Lower leg skin (tissue), 3 donors: ENCODE measurements around the gene CEACAM1.

Experiments used
- POLR2A ChIP-seq, 2 donors: fragments of 450-650 bp; IDR thresholded peaks; one replicate each; pipeline ENCODE4 v1.6.1; 2016 to 2017; ENCODE audit warnings: antibody characterized with exemption in 2 of 2, mild to moderate bottlenecking in 1 of 2, moderate library complexity in 1 of 2
- TF ChIP-seq, protein P1 (sequence below), 3 donors: fragments of 450-650 bp; IDR thresholded peaks; one replicate each; pipeline ENCODE4 v1.5.1; 2016; ENCODE audit warnings: antibody characterized with exemption in 3 of 3, mild to moderate bottlenecking in 3 of 3, moderate library complexity in 2 of 3

GRCh38 chr19:42538841-42539709 lies 10.8 kb upstream of the CEACAM1 start:
- TF ChIP-seq, protein P1, sequence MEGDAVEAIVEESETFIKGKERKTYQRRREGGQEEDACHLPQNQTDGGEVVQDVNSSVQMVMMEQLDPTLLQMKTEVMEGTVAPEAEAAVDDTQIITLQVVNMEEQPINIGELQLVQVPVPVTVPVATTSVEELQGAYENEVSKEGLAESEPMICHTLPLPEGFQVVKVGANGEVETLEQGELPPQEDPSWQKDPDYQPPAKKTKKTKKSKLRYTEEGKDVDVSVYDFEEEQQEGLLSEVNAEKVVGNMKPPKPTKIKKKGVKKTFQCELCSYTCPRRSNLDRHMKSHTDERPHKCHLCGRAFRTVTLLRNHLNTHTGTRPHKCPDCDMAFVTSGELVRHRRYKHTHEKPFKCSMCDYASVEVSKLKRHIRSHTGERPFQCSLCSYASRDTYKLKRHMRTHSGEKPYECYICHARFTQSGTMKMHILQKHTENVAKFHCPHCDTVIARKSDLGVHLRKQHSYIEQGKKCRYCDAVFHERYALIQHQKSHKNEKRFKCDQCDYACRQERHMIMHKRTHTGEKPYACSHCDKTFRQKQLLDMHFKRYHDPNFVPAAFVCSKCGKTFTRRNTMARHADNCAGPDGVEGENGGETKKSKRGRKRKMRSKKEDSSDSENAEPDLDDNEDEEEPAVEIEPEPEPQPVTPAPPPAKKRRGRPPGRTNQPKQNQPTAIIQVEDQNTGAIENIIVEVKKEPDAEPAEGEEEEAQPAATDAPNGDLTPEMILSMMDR (IDR thresholded peaks at IDR 0.05) = no peak
- TF ChIP-seq POLR2A (IDR thresholded peaks at IDR 0.05) = no peak
